HUES6 (cell line): ENCODE results near the gene PTPN14.
"Not testable (repeated sequence)": the region's sequence is repeated elsewhere in the genome, so short reads cannot be mapped to it uniquely, and the experiment has no call there.

Experiments used
- H3K27ac ChIP-seq: 2 replicates; pipeline ENCODE4 v1.7.0; 2013; ENCODE audit warnings: low read depth, mild to moderate bottlenecking, low read length, inconsistent platforms
- H3K27me3 ChIP-seq: 2 replicates; pipeline ENCODE4 v1.6.1; 2013; ENCODE audit warnings: low read length; ENCODE audit not compliant: control insufficient read depth, insufficient read depth
- H3K36me3 ChIP-seq: 2 replicates; pipeline ENCODE4 v1.6.1; 2013; ENCODE audit warnings: low read length; ENCODE audit not compliant: control insufficient read depth, insufficient read depth
- H3K4me1 ChIP-seq: 2 replicates; pipeline ENCODE4 v1.6.1; 2013; ENCODE audit warnings: low read length; ENCODE audit not compliant: control insufficient read depth, insufficient read depth
- H3K4me3 ChIP-seq: 2 replicates; pipeline ENCODE4 v1.5.1; 2013; ENCODE audit warnings: low read depth, low read length
- H3K9ac ChIP-seq: one replicate; pipeline ENCODE4 v1.6.1; 2013; ENCODE audit warnings: mild to moderate bottlenecking, low read length
- H3K9me3 ChIP-seq: 2 replicates; pipeline ENCODE4 v1.6.1; 2013; ENCODE audit warnings: low read depth, low read length; ENCODE audit not compliant: control insufficient read depth, insufficient read depth

Gene PTPN14

GRCh38 chr1:214538496-214538895 lies 12.9 kb downstream of the PTPN14 start:
- Histone ChIP-seq H3K4me3 (no peak overlapping the region), H3K9ac (no peak overlapping the region), H3K9me3 (peaks cover 3% of the 10 kb centered on the region; the same call in 1 of the 2 replicates), H3K36me3 (peaks cover 11% of the 10 kb centered on the region), H3K27ac (no peak overlapping the region), H3K4me1 (peaks cover 37% of the 10 kb centered on the region), H3K27me3 (no peaks in the 10 kb centered on the region)

DNA sequence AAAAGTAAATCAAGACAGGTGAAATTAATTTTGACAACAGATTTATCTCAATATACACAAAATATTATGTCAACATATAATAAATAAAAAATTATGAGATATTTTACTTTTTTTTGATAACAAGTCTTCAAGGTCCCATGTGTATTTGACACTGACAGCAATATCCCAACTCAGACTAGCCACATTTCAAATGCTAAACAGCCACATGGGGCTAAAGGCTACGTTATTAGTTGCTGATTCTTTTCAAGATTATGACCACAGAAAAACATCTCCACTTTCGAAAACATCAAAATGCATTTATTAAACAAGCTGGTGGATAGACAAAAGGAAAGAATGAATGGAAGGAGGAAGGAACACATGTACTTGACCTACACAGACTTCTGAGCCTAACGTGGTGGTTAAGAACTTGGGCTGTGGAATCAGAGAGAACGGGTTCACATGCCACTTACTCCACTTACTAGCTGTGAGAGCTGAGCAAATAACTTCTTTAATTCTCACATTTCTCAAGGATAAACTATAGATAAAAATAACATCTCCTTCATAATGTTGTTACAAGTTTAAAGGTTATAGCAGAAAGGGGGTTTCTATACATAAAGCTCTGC lies 13.4 kb downstream of the PTPN14 start:
- Histone ChIP-seq H3K27me3 (no peaks in the 10 kb centered on the region), H3K4me3 (no peak overlapping the region), H3K4me1 (peaks cover 37% of the 10 kb centered on the region), H3K9me3 (peaks cover 3% of the 10 kb centered on the region; the same call in 1 of the 2 replicates), H3K36me3 (peaks cover 14% of the 10 kb centered on the region), H3K27ac (no peak overlapping the region), H3K9ac (no peak overlapping the region)

- H3K36me3 ChIP-seq: peaks cover 14% of the 10 kb centered on the region
- no peak overlapping the region for H3K27ac ChIP-seq
- no peak overlapping the region for H3K4me3 ChIP-seq
- peaks cover 33% of the 10 kb centered on the region for H3K4me1 ChIP-seq
- peaks cover 3% of the 10 kb centered on the region; the same call in 1 of the 2 replicates for H3K9me3 ChIP-seq
- no peak overlapping the region for H3K9ac ChIP-seq
- H3K27me3 ChIP-seq: no peaks in the 10 kb centered on the region
Observed at GRCh38 chr1:214537219-214537618, 14.2 kb downstream of the PTPN14 start.

GRCh38 chr1:214532070-214532469 lies 19.3 kb downstream of the PTPN14 start:
- Histone ChIP-seq H3K36me3 (peaks cover 12% of the 10 kb centered on the region), H3K4me3 (no peak overlapping the region), H3K27ac (no peak overlapping the region), H3K27me3 (no peaks in the 10 kb centered on the region), H3K4me1 (peaks cover 2% of the 10 kb centered on the region; the same call in 1 of the 2 replicates), H3K9me3 (peaks cover 3% of the 10 kb centered on the region; the same call in 1 of the 2 replicates), H3K9ac (no peak overlapping the region)

DNA sequence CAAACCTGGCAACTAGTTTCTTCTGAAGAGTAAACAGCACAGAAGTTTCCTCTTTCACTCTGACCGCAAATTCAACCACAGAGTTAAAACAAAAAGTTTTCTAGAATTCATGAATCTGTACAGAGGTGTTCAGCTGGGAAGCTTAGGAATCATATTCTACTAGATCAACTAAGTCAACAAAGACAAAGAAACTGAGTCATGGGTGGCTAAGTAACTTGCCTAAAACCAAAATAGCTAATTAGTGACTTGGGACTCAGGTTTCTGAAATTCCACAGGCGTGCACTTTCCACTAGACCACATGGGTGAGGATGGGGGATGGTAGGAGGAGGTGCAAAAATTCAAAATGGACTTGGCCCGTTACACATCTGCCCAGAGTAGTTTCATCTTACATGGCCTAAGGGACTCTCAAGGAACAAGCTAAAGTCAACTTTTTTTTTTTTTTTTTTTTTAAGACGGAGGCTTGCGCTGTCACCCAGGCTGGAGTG lies 25.8 kb downstream of the PTPN14 start:
- Histone ChIP-seq H3K4me1 (peaks cover 23% of the 10 kb centered on the region), H3K9ac (no peak overlapping the region), H3K4me3 (no peak overlapping the region), H3K9me3 (no peaks in the 10 kb centered on the region), H3K27ac (no peak overlapping the region), H3K27me3 (no peaks in the 10 kb centered on the region), H3K36me3 (no peaks in the 10 kb centered on the region; the same call in 1 of the 2 replicates)

- no peaks in the 10 kb centered on the region; the same call in 1 of the 2 replicates for H3K36me3 ChIP-seq
- H3K4me3 ChIP-seq: no peak overlapping the region
- no peaks in the 10 kb centered on the region for H3K9me3 ChIP-seq
- no peak overlapping the region for H3K27ac ChIP-seq
- H3K9ac ChIP-seq: no peak overlapping the region
- H3K4me1 ChIP-seq: peaks cover 28% of the 10 kb centered on the region
- H3K27me3 ChIP-seq: no peaks in the 10 kb centered on the region
Observed at GRCh38 chr1:214524824-214525223, 26.6 kb downstream of the PTPN14 start.

- H3K4me1 ChIP-seq: peaks cover 28% of the 10 kb centered on the region
- no peaks in the 10 kb centered on the region for H3K27me3 ChIP-seq
- H3K9me3 ChIP-seq: no peaks in the 10 kb centered on the region
- H3K36me3 ChIP-seq: no peaks in the 10 kb centered on the region
- H3K27ac ChIP-seq: no peak overlapping the region
- H3K4me3 ChIP-seq: no peak overlapping the region
- H3K9ac ChIP-seq: no peak overlapping the region
Observed at GRCh38 chr1:214523124-214523824, 28.1 kb downstream of the PTPN14 start.

DNA sequence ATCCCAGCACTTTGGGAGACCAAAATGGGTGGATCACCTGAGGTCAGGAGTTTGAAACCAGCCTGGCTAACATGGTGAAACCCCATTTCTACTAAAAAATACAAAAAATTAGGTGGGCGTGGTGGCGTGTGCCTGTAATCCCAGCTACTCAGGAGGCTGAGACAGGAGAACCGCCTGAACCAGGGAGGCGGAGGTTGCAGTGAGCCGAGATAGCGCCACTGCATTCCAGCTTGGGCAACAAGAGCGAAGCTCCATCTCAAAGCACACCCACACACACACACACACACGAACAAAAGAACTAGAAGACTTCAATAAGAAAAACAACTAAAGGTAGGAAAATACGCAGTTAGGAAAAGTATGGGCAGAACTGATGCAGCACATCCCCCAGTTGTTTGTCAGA lies 29.9 kb downstream of the PTPN14 start:
- H3K9me3 ChIP-seq, H3K4me3 ChIP-seq, H3K27me3 ChIP-seq, H3K27ac ChIP-seq, H3K36me3 ChIP-seq, H3K9ac ChIP-seq: not testable (repeated sequence)
- peaks cover 35% of the 10 kb centered on the region for H3K4me1 ChIP-seq

DNA sequence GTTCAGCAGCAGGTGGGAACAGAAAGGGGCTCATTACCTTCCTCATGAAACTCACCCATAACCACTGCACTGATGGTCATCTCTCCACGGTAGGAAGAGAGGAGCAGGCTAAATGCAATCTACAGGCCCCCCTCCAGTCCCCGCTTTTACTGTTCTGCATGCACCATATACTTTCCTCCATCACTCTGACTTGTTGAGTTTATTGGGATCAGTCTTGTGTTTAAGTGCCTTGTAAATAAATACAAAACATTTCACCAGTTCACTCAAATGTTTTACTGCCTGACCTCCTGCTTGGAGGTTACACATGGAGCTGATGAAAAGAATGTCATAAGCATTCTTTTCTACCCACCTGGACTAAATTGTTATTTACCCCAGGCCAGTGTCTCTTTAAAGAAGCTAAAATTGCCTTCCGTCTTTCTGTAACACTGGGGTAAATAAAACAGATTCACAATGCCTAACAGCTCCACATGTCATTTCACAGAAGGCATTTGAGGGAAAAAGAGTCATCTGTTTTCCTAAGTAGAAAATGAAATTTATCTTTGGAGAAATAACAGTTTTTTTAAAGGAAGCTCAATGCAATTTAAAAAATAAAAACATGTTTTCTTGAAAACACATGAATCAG lies 30.7 kb downstream of the PTPN14 start:
- Histone ChIP-seq H3K4me1 (peaks cover 41% of the 10 kb centered on the region), H3K27me3 (no peaks in the 10 kb centered on the region), H3K9ac (no peak overlapping the region), H3K9me3 (no peaks in the 10 kb centered on the region), H3K4me3 (no peak overlapping the region), H3K27ac (no peak overlapping the region), H3K36me3 (no peaks in the 10 kb centered on the region)

GRCh38 chr1:214518361-214518760 lies 33.0 kb downstream of the PTPN14 start:
- H3K4me1 ChIP-seq: peaks cover 53% of the 10 kb centered on the region
- no peak overlapping the region for H3K9ac ChIP-seq
- no peaks in the 10 kb centered on the region for H3K9me3 ChIP-seq
- no peaks in the 10 kb centered on the region for H3K27me3 ChIP-seq
- no peak overlapping the region for H3K27ac ChIP-seq
- no peak overlapping the region for H3K4me3 ChIP-seq
- H3K36me3 ChIP-seq: no peaks in the 10 kb centered on the region
